C4-2B (cell line): ENCODE measurements around the gene ATP5F1D.

Experiments used
- CTCF ChIP-seq: fragments of 450-650 bp; conservative IDR thresholded peaks from 2 replicates; pipeline ENCODE4 v1.5.1; 2017; ENCODE audit warnings: mild to moderate bottlenecking
- ZFX ChIP-seq: fragments of 450-650 bp; IDR thresholded peaks from 2 replicates; pipeline ENCODE4 v1.6.1; 2017

DNA sequence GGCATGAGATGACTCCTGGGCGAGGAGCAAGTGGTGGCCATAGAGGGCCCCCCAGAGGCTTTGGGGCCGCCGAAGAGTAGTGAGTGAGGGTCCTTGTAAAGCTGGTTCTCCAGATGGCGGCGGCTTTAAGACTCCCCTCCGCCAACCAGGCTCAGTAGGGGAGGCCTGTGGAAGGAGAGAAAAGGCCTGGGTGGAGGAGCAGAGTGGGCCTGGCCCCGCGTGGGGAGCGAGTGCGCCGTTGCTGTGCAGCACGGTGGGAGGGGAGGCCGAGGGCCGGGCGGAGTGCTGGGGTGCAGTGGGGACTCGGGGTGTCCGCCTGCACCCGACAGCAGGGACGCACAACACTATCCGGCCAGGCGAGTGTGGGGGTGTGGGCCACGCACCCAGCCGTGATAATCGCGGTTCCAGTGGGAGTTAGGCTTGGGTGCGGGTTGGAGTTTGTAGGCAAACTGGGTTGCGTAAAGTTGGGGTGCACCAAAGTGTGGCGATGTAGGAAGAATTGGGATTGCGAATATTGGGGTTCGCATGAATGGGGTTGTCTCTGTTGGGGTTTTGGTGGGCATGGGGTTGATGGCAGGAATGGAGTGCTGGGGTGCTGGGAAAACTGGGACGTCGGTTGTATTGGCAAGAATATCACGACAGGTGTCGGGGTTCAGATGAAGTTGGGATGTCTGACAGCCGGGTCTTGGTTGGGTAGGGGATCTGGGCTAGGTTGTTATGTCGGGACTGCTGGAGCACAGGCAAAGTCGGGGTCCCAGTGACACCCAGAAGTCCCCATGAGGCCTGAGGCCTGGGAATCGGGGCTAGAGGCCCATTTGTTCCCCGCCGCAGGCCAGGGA lies 26.9 kb downstream of the ATP5F1D start:
- TF ChIP-seq CTCF (no peak), ZFX (no peak)
